BJ (cell line): ENCODE data around the gene PRDX5. TPM values are rescaled to one million over a fixed set of nuclear protein-coding genes. Genes with fewer than 3 reads are reported as not detected.
A peak's percentile ranks its signal among the peaks of the same experiment; 100 is the strongest.
"Not testable (repeated sequence)": the region's sequence is repeated elsewhere in the genome, so short reads cannot be mapped to it uniquely, and the experiment has no call there.

Source experiments
- CTCF ChIA-PET: fragments of 350-600 bp; formaldehyde crosslinking; extraction: SDS; loops from one replicate; lab custom pipeline; 2021; ENCODE audit warnings: antibody characterized with exemption, inconsistent platforms; lab: Yijun Ruan, JAX
- POLR2A ChIA-PET: fragments of 300-600 bp; sonication (Branson Sonifier 250); formaldehyde crosslinking; extraction: SDS; loops from one replicate; lab custom pipeline; 2021; ENCODE audit warnings: antibody characterized with exemption; lab: Charles Lee
- DNase-seq: peaks from one replicate; pipeline ENCODE4 v3.0.0-alpha.2; 2011; ENCODE audit warnings: low read depth
- H3K27me3 ChIP-seq: 2 replicates; pipeline ENCODE4 v1.6.0; 2011; ENCODE audit warnings: low read length; ENCODE audit not compliant: control insufficient read depth, insufficient read depth
- H3K36me3 ChIP-seq: 2 replicates; pipeline ENCODE4 v1.5.1; 2011; ENCODE audit warnings: low read length; ENCODE audit not compliant: control insufficient read depth, insufficient read depth
- H3K4me3 ChIP-seq: 2 replicates; pipeline ENCODE4 v1.5.1; 2011; ENCODE audit warnings: low read depth, mild to moderate bottlenecking, control low read depth, low read length
- polyA plus RNA-seq: library from polyadenylated mRNA; depleted of rRNA; stranded (reverse); fragments of >200 nt; gene quantifications from 2 replicates; pipeline ENCODE4 v1.2.3, GENCODE V29; 2011
- TF ChIP-seq, protein P1 (sequence below): IDR thresholded peaks from 2 replicates; pipeline ENCODE4 v1.5.1; 2011; ENCODE audit warnings: low read depth, mild to moderate bottlenecking, control low read depth, inconsistent platforms, low read length, moderate library complexity; ENCODE audit not compliant: insufficient read depth

The PRDX5 gene
- polyA plus RNA-seq, 1 experiment = 398 TPM

DNA sequence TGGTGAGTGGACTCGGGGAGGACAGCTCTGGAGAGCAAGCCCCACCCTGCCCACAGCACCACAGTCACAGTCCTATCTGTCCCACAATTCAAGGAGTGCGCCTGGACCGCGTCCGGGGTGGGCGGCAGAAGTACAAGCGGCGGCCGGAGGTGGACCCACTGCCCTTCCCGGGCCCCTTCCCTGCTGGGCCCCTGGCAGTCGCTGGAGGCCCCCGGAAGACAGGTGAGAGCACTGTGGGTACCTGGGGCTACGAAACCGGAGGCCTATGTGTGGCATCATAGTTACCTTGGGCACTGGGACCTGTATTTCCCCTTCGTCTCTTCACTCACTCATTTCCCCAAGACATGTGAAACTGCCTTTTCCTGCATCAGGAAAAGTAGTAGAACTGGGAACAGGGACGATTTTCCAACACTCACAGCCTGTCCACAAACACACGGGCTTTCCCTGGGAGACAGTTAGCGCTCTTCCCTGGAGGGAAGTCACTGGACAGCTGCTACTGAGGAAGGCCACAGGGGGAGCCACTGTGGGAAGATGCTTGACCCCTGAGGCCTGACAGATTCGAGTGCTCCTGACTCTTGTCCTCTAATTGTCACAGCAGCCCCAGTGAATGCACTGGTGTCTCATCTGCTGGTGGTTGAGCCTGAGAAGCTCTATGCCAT is 3.6 kb upstream of the PRDX5 start:
- H3K27me3 ChIP-seq = no peaks in the 10 kb centered on the region
- TF ChIP-seq, protein P1, sequence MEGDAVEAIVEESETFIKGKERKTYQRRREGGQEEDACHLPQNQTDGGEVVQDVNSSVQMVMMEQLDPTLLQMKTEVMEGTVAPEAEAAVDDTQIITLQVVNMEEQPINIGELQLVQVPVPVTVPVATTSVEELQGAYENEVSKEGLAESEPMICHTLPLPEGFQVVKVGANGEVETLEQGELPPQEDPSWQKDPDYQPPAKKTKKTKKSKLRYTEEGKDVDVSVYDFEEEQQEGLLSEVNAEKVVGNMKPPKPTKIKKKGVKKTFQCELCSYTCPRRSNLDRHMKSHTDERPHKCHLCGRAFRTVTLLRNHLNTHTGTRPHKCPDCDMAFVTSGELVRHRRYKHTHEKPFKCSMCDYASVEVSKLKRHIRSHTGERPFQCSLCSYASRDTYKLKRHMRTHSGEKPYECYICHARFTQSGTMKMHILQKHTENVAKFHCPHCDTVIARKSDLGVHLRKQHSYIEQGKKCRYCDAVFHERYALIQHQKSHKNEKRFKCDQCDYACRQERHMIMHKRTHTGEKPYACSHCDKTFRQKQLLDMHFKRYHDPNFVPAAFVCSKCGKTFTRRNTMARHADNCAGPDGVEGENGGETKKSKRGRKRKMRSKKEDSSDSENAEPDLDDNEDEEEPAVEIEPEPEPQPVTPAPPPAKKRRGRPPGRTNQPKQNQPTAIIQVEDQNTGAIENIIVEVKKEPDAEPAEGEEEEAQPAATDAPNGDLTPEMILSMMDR = peak; percentile 21; the same call in 1 of the 2 replicates
- ChIA-PET POLR2A (no interaction called here), CTCF (interaction anchor here (1.0 to 6.3 kb wide), 2 partner anchors 8 to 68 kb away, joined by 3 to 41 read pairs; partner anchors contain the start of gene ESRRA)
- peaks cover 7% of the 10 kb centered on the region for H3K36me3 ChIP-seq
- H3K4me3 ChIP-seq = no peak overlapping the region
- no peak for DNase-seq

- H3K4me3 ChIP-seq = no peak overlapping the region
- TF ChIP-seq, protein P1 = no peak
- no peak for DNase-seq
- H3K27me3 ChIP-seq = no peaks in the 10 kb centered on the region
- peaks cover 7% of the 10 kb centered on the region for H3K36me3 ChIP-seq
- CTCF ChIA-PET = interaction anchor here (1.0 to 6.3 kb wide), 2 partner anchors 9 to 69 kb away, joined by 3 to 41 read pairs; partner anchors contain the start of gene ESRRA
- POLR2A ChIA-PET = no interaction called here
Measured at GRCh38 chr11:64314805-64315561, 2.9 kb upstream of the PRDX5 start.

DNA sequence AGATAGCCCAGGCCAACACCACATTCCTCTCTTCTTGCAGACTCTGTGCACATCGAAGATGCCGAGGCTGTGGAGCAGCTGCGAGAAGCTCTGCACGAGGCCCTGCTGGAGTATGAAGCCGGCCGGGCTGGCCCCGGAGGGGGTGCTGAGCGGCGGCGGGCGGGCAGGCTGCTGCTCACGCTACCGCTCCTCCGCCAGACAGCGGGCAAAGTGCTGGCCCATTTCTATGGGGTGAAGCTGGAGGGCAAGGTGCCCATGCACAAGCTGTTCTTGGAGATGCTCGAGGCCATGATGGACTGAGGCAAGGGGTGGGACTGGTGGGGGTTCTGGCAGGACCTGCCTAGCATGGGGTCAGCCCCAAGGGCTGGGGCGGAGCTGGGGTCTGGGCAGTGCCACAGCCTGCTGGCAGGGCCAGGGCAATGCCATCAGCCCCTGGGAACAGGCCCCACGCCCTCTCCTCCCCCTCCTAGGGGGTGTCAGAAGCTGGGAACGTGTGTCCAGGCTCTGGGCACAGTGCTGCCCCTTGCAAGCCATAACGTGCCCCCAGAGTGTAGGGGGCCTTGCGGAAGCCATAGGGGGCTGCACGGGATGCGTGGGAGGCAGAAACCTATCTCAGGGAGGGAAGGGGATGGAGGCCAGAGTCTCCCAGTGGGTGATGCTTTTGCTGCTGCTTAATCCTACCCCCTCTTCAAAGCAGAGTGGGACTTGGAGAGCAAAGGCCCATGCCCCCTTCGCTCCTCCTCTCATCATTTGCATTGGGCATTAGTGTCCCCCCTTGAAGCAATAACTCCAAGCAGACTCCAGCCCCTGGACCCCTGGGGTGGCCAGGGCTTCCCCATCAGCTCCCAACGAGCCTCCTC is 2.0 kb upstream of the PRDX5 start:
- H3K4me3 ChIP-seq, POLR2A ChIA-PET: not testable (repeated sequence)
- CTCF ChIA-PET = interaction anchor here (1.0 to 6.3 kb wide), 4 partner anchors 10 to 38 kb away, joined by 4 to 41 read pairs (median 12); partner anchors contain the start of gene ESRRA

DNA sequence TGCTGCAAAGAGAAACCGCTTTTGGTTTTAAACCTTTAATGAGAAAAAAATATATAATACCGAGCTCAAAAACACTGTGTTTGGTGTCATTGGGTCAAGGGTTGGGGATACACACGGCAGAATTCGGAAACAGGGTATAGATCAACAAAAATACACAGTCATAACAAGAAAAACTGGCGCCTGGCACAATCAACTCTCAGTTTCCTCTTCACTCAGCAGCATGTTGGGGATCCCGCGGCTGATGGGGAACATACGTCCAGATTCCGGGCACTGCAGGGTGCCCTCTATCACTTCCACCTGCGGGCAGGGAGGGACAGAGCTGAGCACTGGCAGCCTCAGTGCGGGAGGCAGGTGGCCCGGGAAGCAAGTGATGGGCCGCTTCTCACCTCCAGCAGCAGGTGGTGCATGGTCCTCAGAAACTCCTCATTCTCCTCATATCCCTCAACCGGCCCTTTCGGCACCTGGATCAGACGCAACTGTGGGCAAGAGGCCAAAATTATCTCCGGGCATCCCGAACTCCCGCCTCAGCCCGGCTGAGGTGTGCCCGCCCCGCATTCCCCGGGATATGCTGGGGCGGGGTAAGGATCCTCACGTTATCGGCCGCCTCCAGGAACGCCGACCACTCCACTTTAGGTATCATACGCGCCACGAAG is 1.1 kb upstream of the PRDX5 start:
- Histone ChIP-seq H3K36me3 (peaks cover 13% of the 10 kb centered on the region), H3K4me3 (peak overlapping the region; percentile 98), H3K27me3 (no peaks in the 10 kb centered on the region)
- POLR2A ChIA-PET = no interaction called here
- TF ChIP-seq, protein P1 = no peak
- CTCF ChIA-PET = interaction anchor here (1.0 to 6.3 kb wide), 10 partner anchors 11 to 91 kb away, joined by 3 to 41 read pairs (median 5); partner anchors contain the start of genes ESRRA, NUDT22 and TRPT1
- no peak for DNase-seq

More for the DNA sequence above, 2.0 kb upstream of the PRDX5 start:
- DNase-seq, H3K27me3 ChIP-seq: not testable (repeated sequence)
- H3K36me3 ChIP-seq = peaks cover 11% of the 10 kb centered on the region
